GM23248 (cell line): Measurements from ENCODE around the gene CLMP. TPM values are rescaled to one million over a fixed set of nuclear protein-coding genes. Genes with fewer than 3 reads are reported as not detected.
"Not testable (repeated sequence)": the region's sequence is repeated elsewhere in the genome, so short reads cannot be mapped to it uniquely, and the experiment has no call there.

Experiments used
- DNase-seq: peaks from one replicate; pipeline ENCODE4 v3.0.0-alpha.2; 2015
- H2AFZ ChIP-seq: fragments of 200-600 bp; sonication (generic); 2 replicates; pipeline ENCODE4 v1.6.1; 2016; ENCODE audit warnings: antibody characterized with exemption
- H3F3A ChIP-seq: fragments of 200-600 bp; sonication (generic); 2 replicates; pipeline ENCODE4 v1.6.1; 2016; ENCODE audit warnings: mild to moderate bottlenecking, antibody characterized with exemption, mixed run types; ENCODE audit not compliant: insufficient read depth
- H3K27ac ChIP-seq: fragments of 200-600 bp; sonication (generic); 2 replicates; pipeline ENCODE4 v1.5.1; 2016; ENCODE audit warnings: mild to moderate bottlenecking
- H3K27me3 ChIP-seq: fragments of 200-600 bp; sonication (generic); replicated peaks from 2 replicates; pipeline ENCODE4 v1.6.1; 2016; ENCODE audit warnings: mild to moderate bottlenecking; ENCODE audit not compliant: insufficient read depth
- H3K36me3 ChIP-seq: fragments of 200-600 bp; sonication (generic); 2 replicates; pipeline ENCODE4 v1.6.1; 2016; ENCODE audit warnings: low read depth, mild to moderate bottlenecking
- H3K4me1 ChIP-seq: fragments of 200-600 bp; sonication (generic); 2 replicates; pipeline ENCODE4 v1.6.1; 2016; ENCODE audit warnings: mild to moderate bottlenecking; ENCODE audit not compliant: insufficient read depth
- H3K4me2 ChIP-seq: fragments of 200-600 bp; sonication (generic); one replicate; pipeline ENCODE4 v1.6.1; 2016; ENCODE audit warnings: mild to moderate bottlenecking; ENCODE audit not compliant: unreplicated experiment
- H3K4me3 ChIP-seq: fragments of 200-600 bp; sonication (generic); 2 replicates; pipeline ENCODE4 v1.5.1; 2016; ENCODE audit warnings: mild to moderate bottlenecking
- H3K79me2 ChIP-seq: fragments of 200-600 bp; sonication (generic); 2 replicates; pipeline ENCODE4 v1.6.1; 2016; ENCODE audit warnings: mild to moderate bottlenecking; ENCODE audit not compliant: insufficient read depth
- H3K9ac ChIP-seq: fragments of 200-600 bp; sonication (generic); 2 replicates; pipeline ENCODE4 v1.6.1; 2016; ENCODE audit warnings: mild to moderate bottlenecking
- H3K9me2 ChIP-seq: fragments of 200-600 bp; sonication (generic); 2 replicates; pipeline ENCODE4 v1.6.1; 2016; ENCODE audit warnings: mixed run types, mild to moderate bottlenecking, moderate library complexity; ENCODE audit not compliant: insufficient read depth
- H3K9me3 ChIP-seq: fragments of 200-600 bp; sonication (generic); one replicate; pipeline ENCODE4 v1.6.1; 2017; ENCODE audit warnings: low read depth
- H4K20me1 ChIP-seq: fragments of 200-600 bp; sonication (generic); 2 replicates; pipeline ENCODE4 v1.6.0; 2016; ENCODE audit not compliant: insufficient read depth
- EZH2 ChIP-seq: fragments of 200-600 bp; sonication (generic); IDR thresholded peaks from 2 replicates; pipeline ENCODE4 v1.6.1; 2018; ENCODE audit warnings: antibody characterized with exemption, mild to moderate bottlenecking; ENCODE audit not compliant: insufficient read depth, poor library complexity, severe bottlenecking
- EZH2phosphoT487 ChIP-seq: fragments of 200-600 bp; sonication (generic); IDR thresholded peaks from 2 replicates; pipeline ENCODE4 v1.6.1; 2018; ENCODE audit warnings: antibody characterized with exemption, moderate library complexity, mild to moderate bottlenecking, low read depth; ENCODE audit not compliant: insufficient read depth
- WGBS, 2 experiments: methylation state at CpG; one replicate each; pipeline ENCODE4 v1.1.6; 2015 to 2017; ENCODE audit warnings: low lambda C conversion rate in 2 of 2, low coverage in 1 of 2; ENCODE audit errors: missing lambda C conversion rate in 2 of 2; 5-methylcytosine and 5-hydroxymethylcytosine counted together
- in situ Hi-C: fragments of 300-500 bp; cut with MboI; formaldehyde crosslinking; loops from 2 replicates; pipeline ENCODE4 v1.15.0; 2020
- polyA plus RNA-seq: library from polyadenylated mRNA; unstranded; fragments of >200 nt; fragmentation: Nextera tagmentation; extraction: Ambion mirVana; gene quantifications from 2 replicates; pipeline ENCODE4 v1.2.1, GENCODE V29; 2016
- total RNA-seq: library from RNA; depleted of rRNA; stranded (reverse); fragments of >200 nt; shearing (Covaris generic); gene quantifications from 2 replicates; pipeline ENCODE4 v1.2.3, GENCODE V29; 2014

CLMP gene
- total and polyA plus RNA-seq, 2 experiments from 2014 or later, result 166 to 215 TPM

- Histone ChIP-seq H3K27ac (no peak overlapping the region), H2AFZ (no peak overlapping the region), H3K4me3 (no peak overlapping the region), H3K9me2 (no peaks in the 10 kb centered on the region), H3F3A (peaks cover 86% of the 10 kb centered on the region), H3K4me2 (no peak overlapping the region), H3K9me3 (no peaks in the 10 kb centered on the region), H3K27me3 (no peaks in the 10 kb centered on the region), H3K36me3 (peaks cover 37% of the 10 kb centered on the region), H4K20me1 (no peaks in the 10 kb centered on the region), H3K9ac (no peak overlapping the region), H3K4me1 (no peaks in the 10 kb centered on the region), H3K79me2 (peaks cover 100% of the 10 kb centered on the region)
- no peak for DNase-seq
- in situ Hi-C loops, result no loop called here
- TF ChIP-seq EZH2phosphoT487 (no peak), EZH2 (no peak)
- WGBS, 2 experiments, result 71 to 74% methylated on average over 6 of the region's 6 CpGs
Measured at GRCh38 chr11:123091506-123091905, 103.5 kb downstream of the CLMP start.

- 85 to 88% methylated on average over 8 of the region's 8 CpGs for WGBS, 2 experiments
- not testable (repeated sequence) for H4K20me1 ChIP-seq
- peaks cover 36% of the 10 kb centered on the region for H3K36me3 ChIP-seq
Measured at GRCh38 chr11:123090168-123090567, 104.9 kb downstream of the CLMP start.

GRCh38 chr11:123088896-123089295, 106.2 kb downstream of the CLMP start:
- 84 to 90% methylated on average over 10 of the region's 10 CpGs for WGBS, 2 experiments
- H3K79me2 ChIP-seq, result peaks cover 100% of the 10 kb centered on the region
- H3K4me2 ChIP-seq, H3K9me3 ChIP-seq, H3K9ac ChIP-seq, H3K27ac ChIP-seq, H3K9me2 ChIP-seq, in situ Hi-C loops, H2AFZ ChIP-seq, H3K4me3 ChIP-seq, H4K20me1 ChIP-seq, H3K4me1 ChIP-seq, H3K27me3 ChIP-seq, DNase-seq: not testable (repeated sequence)
- peaks cover 86% of the 10 kb centered on the region for H3F3A ChIP-seq
- H3K36me3 ChIP-seq, result peaks cover 36% of the 10 kb centered on the region

More at GRCh38 chr11:123090168-123090567, 104.9 kb downstream of the CLMP start:
- H3K4me3 ChIP-seq, H2AFZ ChIP-seq, H3K9me3 ChIP-seq, H3K27ac ChIP-seq, H3K4me2 ChIP-seq, H3K27me3 ChIP-seq, DNase-seq, H3K4me1 ChIP-seq, H3K9ac ChIP-seq, H3K9me2 ChIP-seq, in situ Hi-C loops: not testable (repeated sequence)
- H3F3A ChIP-seq, result peaks cover 83% of the 10 kb centered on the region
- peaks cover 100% of the 10 kb centered on the region for H3K79me2 ChIP-seq

- H3F3A ChIP-seq, result peaks cover 85% of the 10 kb centered on the region
Measured at GRCh38 chr11:123087657-123088056, 107.4 kb downstream of the CLMP start.

GRCh38 chr11:123086305-123086704, 108.7 kb downstream of the CLMP start:
- H3K27ac ChIP-seq, result peak overlapping the region; percentile 96
- H3K4me1 ChIP-seq, result peaks cover 18% of the 10 kb centered on the region
- H3K4me2 ChIP-seq, result no peak overlapping the region
- no peak overlapping the region for H2AFZ ChIP-seq
- TF ChIP-seq EZH2phosphoT487 (no peak), EZH2 (no peak)
- no peak overlapping the region for H3K9ac ChIP-seq
- H3K27me3 ChIP-seq, result no peaks in the 10 kb centered on the region
- in situ Hi-C loops, result no loop called here
- H3K9me2 ChIP-seq, result no peaks in the 10 kb centered on the region
- H3F3A ChIP-seq, result peaks cover 83% of the 10 kb centered on the region
- H4K20me1 ChIP-seq, result peaks cover 4% of the 10 kb centered on the region; the same call in 1 of the 2 replicates
- H3K4me3 ChIP-seq, result no peak overlapping the region
- 57 to 62% methylated on average over 1 of the region's 1 CpG for WGBS, 2 experiments
- peaks cover 47% of the 10 kb centered on the region for H3K36me3 ChIP-seq
- no peak for DNase-seq
- H3K79me2 ChIP-seq, result peaks cover 95% of the 10 kb centered on the region
- H3K9me3 ChIP-seq, result no peaks in the 10 kb centered on the region

More at GRCh38 chr11:123087657-123088056, 107.4 kb downstream of the CLMP start:
- H3K4me1 ChIP-seq, result peaks cover 17% of the 10 kb centered on the region
- H3K27ac ChIP-seq, in situ Hi-C loops, H3K4me3 ChIP-seq, H3K27me3 ChIP-seq, H2AFZ ChIP-seq, H3K4me2 ChIP-seq, H3K9me2 ChIP-seq, H4K20me1 ChIP-seq, H3K9me3 ChIP-seq, H3K9ac ChIP-seq, DNase-seq: not testable (repeated sequence)
- peaks cover 96% of the 10 kb centered on the region for H3K79me2 ChIP-seq
- 91 to 98% methylated on average over 5 of the region's 5 CpGs for WGBS, 2 experiments
- H3K36me3 ChIP-seq, result peaks cover 39% of the 10 kb centered on the region
